ENCODE data around the gene GRK6.

GRK6 gene

GRCh38 chr5:177428574-177429217 is 2.2 kb downstream of the GRK6 start:
- H3K4me3 ChIP-seq (ENCODE audit: low read depth, low read length) = no peak overlapping the region
- no peak for TF ChIP-seq CTCF (IDR thresholded peaks at IDR 0.05; ENCODE audit: low read depth, low read length)

GRCh38 chr5:177429248-177430040 is 3.0 kb downstream of the GRK6 start:
- TF ChIP-seq CTCF (IDR thresholded peaks at IDR 0.05; ENCODE audit: low read depth, low read length) = no peak
- H3K4me3 ChIP-seq (ENCODE audit: low read depth, low read length) = no peak overlapping the region

- H3K4me3 ChIP-seq (ENCODE audit: low read depth, low read length) = no peak overlapping the region
- no peak for TF ChIP-seq CTCF (IDR thresholded peaks at IDR 0.05; ENCODE audit: low read depth, low read length)
These were observed 3.9 kb downstream of the GRK6 start for GRCh38 chr5:177430140-177430951.

- no peak for TF ChIP-seq CTCF (IDR thresholded peaks at IDR 0.05; ENCODE audit: low read depth, low read length)
These were observed 4.5 kb downstream of the GRK6 start for GRCh38 chr5:177430972-177431316.

GRCh38 chr5:177431317-177432142 is 5.1 kb downstream of the GRK6 start:
- no peak for TF ChIP-seq CTCF (IDR thresholded peaks at IDR 0.05; ENCODE audit: low read depth, low read length)
- H3K4me3 ChIP-seq (ENCODE audit: low read depth, low read length) = no peak overlapping the region

More at GRCh38 chr5:177430972-177431316, 4.5 kb downstream of the GRK6 start:
- no peak overlapping the region for H3K4me3 ChIP-seq (ENCODE audit: low read depth, low read length)

- TF ChIP-seq CTCF (IDR thresholded peaks at IDR 0.05; ENCODE audit: low read depth, low read length) = no peak
These were observed 5.8 kb downstream of the GRK6 start for GRCh38 chr5:177432143-177432838.

More at GRCh38 chr5:177432143-177432838, 5.8 kb downstream of the GRK6 start:
- H3K4me3 ChIP-seq (ENCODE audit: low read depth, low read length) = no peak overlapping the region
